Keratinocyte (primary cell): ENCODE measurements around the gene DLG5. TPM values are rescaled to one million over a fixed set of nuclear protein-coding genes. Genes with fewer than 3 reads are reported as not detected.
A peak's percentile ranks its signal among the peaks of the same experiment; 100 is the strongest.

ENCODE experiments used
- DNase-seq: peaks from one replicate; pipeline ENCODE4 v3.0.0-alpha.2; 2011; ENCODE audit warnings: low read depth, missing footprints, low spot score
- FAIRE-seq: peaks from 2 replicates; lab custom pipeline; 2011; peaks lifted over from hg19 to GRCh38; lab: Jason Lieb, UNC
- H2AFZ ChIP-seq: 2 replicates; pipeline ENCODE4 v1.6.0; 2012; ENCODE audit warnings: low read length, control low read depth, inconsistent platforms; ENCODE audit not compliant: control insufficient read depth
- H3K27ac ChIP-seq: 2 replicates; pipeline ENCODE4 v1.5.1; 2011; ENCODE audit warnings: low read length; ENCODE audit not compliant: control insufficient read depth, insufficient read depth
- H3K27me3 ChIP-seq: 3 replicates; pipeline ENCODE4 v1.6.0; 2011; ENCODE audit warnings: low read length; ENCODE audit not compliant: control insufficient read depth, insufficient read depth; ENCODE audit errors: extremely low read depth
- H3K36me3 ChIP-seq, 2 experiments: 2 replicates in 1 of 2; 3 replicates in 1 of 2; pipeline ENCODE4 v1.5.1; 2011; ENCODE audit warnings: low read length in 2 of 2, mild to moderate bottlenecking in 1 of 2; ENCODE audit not compliant: control insufficient read depth in 2 of 2, insufficient read depth in 2 of 2; ENCODE audit errors: extremely low read depth in 1 of 2
- H3K4me1 ChIP-seq: 3 replicates; pipeline ENCODE4 v1.5.1; 2011; ENCODE audit warnings: low read length; ENCODE audit not compliant: control insufficient read depth, insufficient read depth; ENCODE audit errors: extremely low read depth
- H3K4me2 ChIP-seq: 3 replicates; pipeline ENCODE4 v1.6.0; 2011; ENCODE audit warnings: low read depth, low read length; ENCODE audit not compliant: control insufficient read depth, insufficient read depth; ENCODE audit errors: extremely low read depth
- H3K4me3 ChIP-seq, 3 experiments: fragments of 200-600 bp in 1 of 3; sonication (generic) in 1 of 3; 2 replicates in 2 of 3; 3 replicates in 1 of 3; pipeline ENCODE4 v1.5.1; 2011 to 2016; ENCODE audit warnings: low read length in 3 of 3, mild to moderate bottlenecking in 3 of 3, control low read depth in 2 of 3, inconsistent platforms in 1 of 3, low read depth in 1 of 3, mixed read lengths in 1 of 3, mixed run types in 1 of 3, moderate library complexity in 1 of 3; ENCODE audit not compliant: control insufficient read depth in 2 of 3, insufficient read depth in 2 of 3; ENCODE audit errors: extremely low read depth in 1 of 3
- H3K79me2 ChIP-seq: 2 replicates; pipeline ENCODE4 v1.6.0; 2012; ENCODE audit warnings: low read length; ENCODE audit not compliant: control insufficient read depth, insufficient read depth
- H3K9ac ChIP-seq: 3 replicates; pipeline ENCODE4 v1.6.0; 2011; ENCODE audit warnings: low read length; ENCODE audit not compliant: control insufficient read depth, insufficient read depth; ENCODE audit errors: extremely low read depth
- H3K9me1 ChIP-seq: 3 replicates; pipeline ENCODE4 v1.6.0; 2011; ENCODE audit warnings: low read length; ENCODE audit not compliant: control insufficient read depth, insufficient read depth; ENCODE audit errors: extremely low read depth
- H3K9me3 ChIP-seq: 2 replicates; pipeline ENCODE4 v1.5.1; 2012; ENCODE audit warnings: low read depth, low read length; ENCODE audit not compliant: control insufficient read depth
- H4K20me1 ChIP-seq: 3 replicates; pipeline ENCODE4 v1.6.0; 2011; ENCODE audit warnings: low read length; ENCODE audit not compliant: control insufficient read depth, insufficient read depth; ENCODE audit errors: extremely low read depth
- CTCF ChIP-seq, 3 experiments: IDR thresholded peaks in 1 of 3; conservative IDR thresholded peaks in 1 of 3; optimal IDR thresholded peaks in 1 of 3; 2 replicates in 2 of 3; 3 replicates in 1 of 3; pipeline versions ENCODE3 to v1.5.1; 2011; ENCODE audit warnings: low read length in 3 of 3, mild to moderate bottlenecking in 3 of 3, moderate library complexity in 2 of 3, control low read depth in 1 of 3, inconsistent platforms in 1 of 3; ENCODE audit not compliant: insufficient read depth in 2 of 3; ENCODE audit errors: extremely low read depth in 1 of 3
- EZH2 ChIP-seq: IDR thresholded peaks from one replicate; pipeline ENCODE4 v1.6.1; 2012; ENCODE audit warnings: inconsistent platforms, mild to moderate bottlenecking, low read length, moderate library complexity
- dilution Hi-C: fragments of 300-500 bp; cut with MboI; formaldehyde crosslinking; loops from one replicate; pipeline ENCODE4 v1.7.0; 2020; ENCODE audit warnings: low sequenced_read_pairs; ENCODE audit not compliant: extremely low pct_ligation_motif_present
- polyA plus RNA-seq, 5 experiments: library from polyadenylated mRNA; depleted of rRNA in 3 of 5; stranded (reverse) in 3 of 5; stranded (forward) in 1 of 5; unstranded in 1 of 5; fragments of >200 nt; gene quantifications; 1 replicate in 1 of 5; 2 replicates in 3 of 5; 3 replicates in 1 of 5; pipeline versions ENCODE4 v1.2.1 to v1.2.3, GENCODE V29; 2011 to 2012; ENCODE audit warnings: missing spikeins in 2 of 5, low read depth in 1 of 5, low replicate concordance in 1 of 5

The DLG5 gene
- polyA plus RNA-seq, 1 donor (not counting 4 experiments of a cell fraction or from before 2014, with no cell fraction given), result 17.2 TPM

GRCh38 chr10:77887631-77888355 lies 38.8 kb downstream of the DLG5 start:
- H3K9me1 ChIP-seq, result peaks cover 7% of the 10 kb centered on the region
- TF ChIP-seq EZH2 (no peak), CTCF (optimal IDR thresholded peaks at IDR 0.05 in 1 of 3, IDR thresholded peaks at IDR 0.05 in 1 of 3, conservative IDR thresholded peaks at IDR 0.05 in 1 of 3; ENCODE audit: extremely low read depth in 1 of 3, insufficient read depth in 2 of 3, low read length in 3 of 3) (no peak)
- H3K27me3 ChIP-seq, result no peaks in the 10 kb centered on the region
- peaks cover 94% of the 10 kb centered on the region for H3K79me2 ChIP-seq
- no peak overlapping the region for H2AFZ ChIP-seq
- H3K4me1 ChIP-seq, result peaks cover 43% of the 10 kb centered on the region
- DNase-seq (no peak), FAIRE-seq (no peak)
- H3K27ac ChIP-seq, result peak overlapping the region; percentile 27
- peak overlapping the region; percentile 82 for H3K4me2 ChIP-seq
- peaks cover 14% of the 10 kb centered on the region for H4K20me1 ChIP-seq
- peak overlapping the region; percentile 49 for H3K9ac ChIP-seq
- dilution Hi-C loops, result no loop called here
- H3K4me3 ChIP-seq, result peak overlapping the region in 2 of 3 experiments; percentile 30 to 45
- no peaks in the 10 kb centered on the region for H3K9me3 ChIP-seq
- peaks cover 5 to 7% of the 10 kb centered on the region in 2 experiments for H3K36me3 ChIP-seq

GRCh38 chr10:77886795-77887355 lies 39.7 kb downstream of the DLG5 start:
- no peak for TF ChIP-seq EZH2
- no peak for TF ChIP-seq CTCF (optimal IDR thresholded peaks at IDR 0.05 in 1 of 3, IDR thresholded peaks at IDR 0.05 in 1 of 3, conservative IDR thresholded peaks at IDR 0.05 in 1 of 3; ENCODE audit: extremely low read depth in 1 of 3, insufficient read depth in 2 of 3, low read length in 3 of 3)
- FAIRE-seq (no peak), DNase-seq (no peak)
- peaks cover 7 to 9% of the 10 kb centered on the region in 2 experiments for H3K36me3 ChIP-seq
- H3K27me3 ChIP-seq, result no peaks in the 10 kb centered on the region
- H3K4me2 ChIP-seq, result no peak overlapping the region
- H3K79me2 ChIP-seq, result peaks cover 93% of the 10 kb centered on the region
- H3K9me3 ChIP-seq, result no peaks in the 10 kb centered on the region
- H3K27ac ChIP-seq, result no peak overlapping the region
- dilution Hi-C loops, result no loop called here
- H3K4me1 ChIP-seq, result peaks cover 34% of the 10 kb centered on the region
- no peak overlapping the region for H2AFZ ChIP-seq
- H3K9me1 ChIP-seq, result peaks cover 8% of the 10 kb centered on the region
- H3K9ac ChIP-seq, result no peak overlapping the region
- no peak overlapping the region for H3K4me3 ChIP-seq
- H4K20me1 ChIP-seq, result peaks cover 14% of the 10 kb centered on the region
